Stimulated activated memory B cell treated with anti-CD40 and anti-IgM and Interleukin-4, amounts not matched to agents 10 μg/mL and 1 μg/mL and 100 μg/mL, for 72 hours (primary cell): ENCODE data around the gene UQCRQ.
"Not testable (repeated sequence)": the region's sequence is repeated elsewhere in the genome, so short reads cannot be mapped to it uniquely, and the experiment has no call there.

Source experiments
- ATAC-seq: fragments of 150-1000 bp; cut with Tn5 transposase; 2 replicates; pipeline ENCODE4 v1.10.0; 2021
- H3K27ac Mint-ChIP-seq: one replicate; pipeline ENCODE4 v1.8.0; 2022; ENCODE audit warnings: mild to moderate bottlenecking, mixed read lengths
- H3K27me3 Mint-ChIP-seq: one replicate; pipeline ENCODE4 v1.8.0; 2022; ENCODE audit warnings: mixed read lengths
- H3K36me3 Mint-ChIP-seq: one replicate; pipeline ENCODE4 v1.8.0; 2022; ENCODE audit warnings: mixed read lengths
- H3K4me1 Mint-ChIP-seq: one replicate; pipeline ENCODE4 v1.8.0; 2022; ENCODE audit warnings: mixed read lengths
- H3K4me3 Mint-ChIP-seq: one replicate; pipeline ENCODE4 v1.8.0; 2022; ENCODE audit warnings: mild to moderate bottlenecking, moderate library complexity, mixed read lengths
- H3K9me3 Mint-ChIP-seq: one replicate; pipeline ENCODE4 v1.8.0; 2022; ENCODE audit warnings: mixed read lengths

Gene UQCRQ

DNA sequence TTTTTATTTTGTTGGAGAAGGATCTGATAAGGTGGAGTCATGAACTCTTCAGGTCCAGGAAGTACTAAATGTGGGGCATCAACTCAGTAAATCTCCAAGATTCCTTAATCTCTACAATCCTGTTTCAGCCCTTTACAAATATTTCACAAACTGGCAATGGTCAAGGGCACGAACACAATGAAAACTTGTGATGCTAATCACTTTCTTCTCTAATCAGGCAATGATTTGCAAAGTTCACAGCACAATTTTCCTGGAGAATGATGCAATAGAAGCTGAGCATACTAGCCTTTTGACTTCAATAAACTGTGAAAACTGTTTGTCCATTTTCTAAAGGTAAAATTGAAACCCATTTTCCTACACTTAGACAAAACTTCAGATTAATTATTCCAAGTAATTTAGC is 17.1 kb upstream of the UQCRQ start:
- Mint-ChIP-seq H3K27me3 (no peaks in the 10 kb centered on the region), H3K4me3 (no peak overlapping the region), H3K36me3 (no peaks in the 10 kb centered on the region), H3K27ac (no peak overlapping the region), H3K9me3 (no peaks in the 10 kb centered on the region), H3K4me1 (no peaks in the 10 kb centered on the region)
- ATAC-seq, result no peak

DNA sequence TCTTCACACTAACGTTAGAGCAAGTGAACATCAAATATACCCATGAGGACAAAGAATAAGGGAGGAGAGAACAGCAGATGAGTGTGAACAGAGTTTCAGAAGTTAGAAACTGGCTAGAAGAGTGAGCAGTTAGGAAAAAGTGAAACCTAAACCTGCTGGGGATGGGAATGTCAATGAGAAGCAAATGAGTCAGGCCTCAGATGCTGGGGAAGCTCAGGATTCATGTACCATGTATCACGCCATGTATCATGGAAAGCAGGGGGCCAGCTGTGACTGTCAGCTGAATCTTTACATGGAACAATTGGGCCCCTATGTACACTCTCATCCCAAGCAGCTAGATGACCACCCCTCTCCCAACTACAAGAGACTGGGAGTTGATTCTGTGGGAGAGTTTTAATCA is 16.4 kb upstream of the UQCRQ start:
- Mint-ChIP-seq H3K27me3 (peaks cover 5% of the 10 kb centered on the region), H3K36me3 (no peaks in the 10 kb centered on the region), H3K4me1 (no peaks in the 10 kb centered on the region), H3K27ac (no peak overlapping the region), H3K9me3 (no peaks in the 10 kb centered on the region), H3K4me3 (no peak overlapping the region)
- no peak for ATAC-seq

DNA sequence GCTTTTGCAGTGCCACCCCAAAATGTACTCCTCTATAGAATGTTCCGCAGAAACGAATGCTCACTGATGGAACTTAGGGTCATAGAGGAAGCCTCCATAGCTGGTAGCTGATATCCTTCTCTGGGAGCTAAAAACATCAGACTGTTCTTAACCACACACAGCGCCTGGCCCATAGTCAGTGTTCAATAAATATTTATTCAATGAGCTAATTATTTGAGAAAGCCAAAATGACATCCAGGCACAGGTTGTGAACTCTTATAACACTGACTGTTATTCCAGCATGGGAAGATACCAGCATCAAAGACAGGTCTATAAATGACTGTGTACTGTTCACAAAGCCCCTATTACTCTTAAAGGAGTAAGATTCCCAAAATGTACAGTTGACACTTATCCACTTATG is 13.1 kb upstream of the UQCRQ start:
- H3K9me3 Mint-ChIP-seq, result peaks cover 2% of the 10 kb centered on the region
- H3K4me1 Mint-ChIP-seq, result no peaks in the 10 kb centered on the region
- no peak overlapping the region for H3K4me3 Mint-ChIP-seq
- H3K36me3 Mint-ChIP-seq, result no peaks in the 10 kb centered on the region
- H3K27ac Mint-ChIP-seq, result no peak overlapping the region
- no peak for ATAC-seq
- peaks cover 26% of the 10 kb centered on the region for H3K27me3 Mint-ChIP-seq

GRCh38 chr5:132853790-132854189 is 12.7 kb upstream of the UQCRQ start:
- ATAC-seq, result no peak
- H3K27ac Mint-ChIP-seq, result no peak overlapping the region
- H3K9me3 Mint-ChIP-seq, result peaks cover 2% of the 10 kb centered on the region
- H3K4me1 Mint-ChIP-seq, result no peaks in the 10 kb centered on the region
- H3K4me3 Mint-ChIP-seq, result no peak overlapping the region
- H3K36me3 Mint-ChIP-seq, result no peaks in the 10 kb centered on the region
- H3K27me3 Mint-ChIP-seq, result peaks cover 26% of the 10 kb centered on the region

DNA sequence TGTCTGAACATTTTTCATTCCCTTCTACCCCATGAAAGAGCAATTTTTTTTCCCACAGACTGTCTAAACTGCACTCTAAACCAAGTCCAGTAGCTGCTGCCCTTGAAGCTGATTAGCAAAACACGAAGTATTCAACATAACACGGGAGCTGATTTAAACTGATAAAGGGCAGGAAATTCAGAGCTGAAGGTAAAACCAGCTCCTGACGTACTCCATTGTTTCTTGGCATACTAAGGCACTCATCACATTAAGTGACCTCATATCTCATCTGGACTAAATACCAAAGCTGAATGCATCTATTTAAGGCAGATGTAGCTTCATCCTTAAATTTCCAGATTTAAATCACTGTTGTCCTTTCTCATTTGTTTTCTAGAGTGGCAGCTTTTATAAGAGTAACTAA is 12.1 kb upstream of the UQCRQ start:
- H3K27ac Mint-ChIP-seq, result no peak overlapping the region
- H3K9me3 Mint-ChIP-seq, result peaks cover 2% of the 10 kb centered on the region
- H3K27me3 Mint-ChIP-seq, result peaks cover 26% of the 10 kb centered on the region
- H3K36me3 Mint-ChIP-seq, result no peaks in the 10 kb centered on the region
- H3K4me3 Mint-ChIP-seq, result no peak overlapping the region
- no peaks in the 10 kb centered on the region for H3K4me1 Mint-ChIP-seq
- ATAC-seq, result no peak

GRCh38 chr5:132854992-132855391 is 11.4 kb upstream of the UQCRQ start:
- H3K36me3 Mint-ChIP-seq, H3K27ac Mint-ChIP-seq, H3K4me1 Mint-ChIP-seq, H3K9me3 Mint-ChIP-seq, ATAC-seq, H3K4me3 Mint-ChIP-seq: not testable (repeated sequence)
- peaks cover 26% of the 10 kb centered on the region for H3K27me3 Mint-ChIP-seq

- Mint-ChIP-seq H3K36me3 (no peaks in the 10 kb centered on the region), H3K27me3 (peaks cover 26% of the 10 kb centered on the region), H3K27ac (no peak overlapping the region), H3K4me3 (no peak overlapping the region), H3K9me3 (peaks cover 2% of the 10 kb centered on the region), H3K4me1 (no peaks in the 10 kb centered on the region)
- ATAC-seq, result no peak
Measured at GRCh38 chr5:132856011-132856410, 10.4 kb upstream of the UQCRQ start.

DNA sequence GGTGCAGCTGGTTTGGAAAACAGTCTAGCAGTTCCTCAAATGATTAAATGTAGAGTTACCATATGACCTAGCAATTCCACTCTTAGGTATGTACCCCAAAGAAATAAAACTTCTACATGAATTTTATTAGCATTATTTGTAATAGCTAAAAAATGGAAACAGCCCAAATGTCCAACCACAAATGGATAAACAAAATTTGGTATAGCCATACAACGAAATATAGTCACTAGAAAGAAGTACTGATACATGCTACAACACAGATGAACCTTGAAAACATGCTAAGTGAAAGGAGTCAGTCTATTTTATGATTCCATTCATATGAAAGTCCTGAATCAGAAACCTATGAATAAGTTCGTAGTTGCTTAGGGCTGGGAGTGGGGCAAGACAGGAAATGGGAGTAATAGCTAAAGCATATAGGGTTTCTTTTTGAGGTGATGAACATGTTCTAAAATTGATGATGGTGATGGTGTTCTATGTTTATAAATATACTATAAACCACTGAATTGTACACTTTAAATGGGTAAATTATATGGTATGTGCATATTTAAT is 6.5 kb upstream of the UQCRQ start:
- ATAC-seq, result no peak
- Mint-ChIP-seq H3K4me3 (no peak overlapping the region), H3K9me3 (peaks cover 2% of the 10 kb centered on the region), H3K4me1 (no peaks in the 10 kb centered on the region), H3K27ac (no peak overlapping the region), H3K36me3 (no peaks in the 10 kb centered on the region), H3K27me3 (peaks cover 22% of the 10 kb centered on the region)

GRCh38 chr5:132860742-132861141 is 5.7 kb upstream of the UQCRQ start:
- H3K27ac Mint-ChIP-seq, result no peak overlapping the region
- H3K4me3 Mint-ChIP-seq, result no peak overlapping the region
- H3K9me3 Mint-ChIP-seq, result peaks cover 2% of the 10 kb centered on the region
- H3K36me3 Mint-ChIP-seq, result no peaks in the 10 kb centered on the region
- no peak for ATAC-seq
- H3K27me3 Mint-ChIP-seq, result peaks cover 14% of the 10 kb centered on the region
- peaks cover 2% of the 10 kb centered on the region for H3K4me1 Mint-ChIP-seq

- Mint-ChIP-seq H3K27ac (peak overlapping the region; percentile 95), H3K36me3 (peaks cover under 1% of the 10 kb centered on the region), H3K4me3 (peak overlapping the region; percentile 96), H3K4me1 (peaks cover 23% of the 10 kb centered on the region), H3K27me3 (no peaks in the 10 kb centered on the region), H3K9me3 (no peaks in the 10 kb centered on the region)
- ATAC-seq, result peak; percentile 50
Measured at GRCh38 chr5:132865668-132866341, 637 bp upstream of the UQCRQ start.

GRCh38 chr5:132867046-132867451 is 607 bp downstream of the UQCRQ start:
- no peaks in the 10 kb centered on the region for H3K9me3 Mint-ChIP-seq
- no peaks in the 10 kb centered on the region for H3K27me3 Mint-ChIP-seq
- ATAC-seq, result peak; percentile 35
- peak overlapping the region; percentile 95 for H3K27ac Mint-ChIP-seq
- peaks cover 7% of the 10 kb centered on the region for H3K36me3 Mint-ChIP-seq
- peak overlapping the region; percentile 96 for H3K4me3 Mint-ChIP-seq
- peaks cover 23% of the 10 kb centered on the region for H3K4me1 Mint-ChIP-seq

DNA sequence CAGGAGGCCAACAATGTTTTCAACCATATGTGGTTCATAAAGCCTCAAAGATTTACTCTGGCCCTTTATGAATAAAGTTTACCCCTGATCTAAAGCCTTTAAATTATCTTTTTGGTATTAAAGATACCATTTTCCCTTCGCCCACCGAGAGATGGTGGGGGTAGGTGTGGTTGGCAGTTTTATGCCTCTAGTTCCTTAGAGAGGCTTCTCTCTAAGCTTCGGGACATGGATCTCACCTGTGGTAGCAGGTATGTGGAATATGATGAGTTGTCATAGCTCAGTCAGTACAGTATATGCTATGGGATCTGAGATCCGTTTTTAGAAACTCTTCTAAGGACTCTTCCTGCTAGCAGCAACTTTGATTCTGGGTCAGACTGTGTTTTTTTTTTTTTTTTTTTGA is 2.3 kb downstream of the UQCRQ start:
- H3K4me1 Mint-ChIP-seq, result peaks cover 23% of the 10 kb centered on the region
- peaks cover 16% of the 10 kb centered on the region for H3K36me3 Mint-ChIP-seq
- no peak overlapping the region for H3K4me3 Mint-ChIP-seq
- no peaks in the 10 kb centered on the region for H3K27me3 Mint-ChIP-seq
- ATAC-seq, result no peak
- H3K9me3 Mint-ChIP-seq, result no peaks in the 10 kb centered on the region
- H3K27ac Mint-ChIP-seq, result peak overlapping the region; percentile 95

- Mint-ChIP-seq H3K4me1 (peaks cover 21% of the 10 kb centered on the region), H3K4me3 (no peak overlapping the region), H3K9me3 (no peaks in the 10 kb centered on the region), H3K36me3 (peaks cover 16% of the 10 kb centered on the region), H3K27ac (no peak overlapping the region), H3K27me3 (no peaks in the 10 kb centered on the region)
- ATAC-seq, result no peak
Measured at GRCh38 chr5:132870801-132871200, 4.4 kb downstream of the UQCRQ start.

- Mint-ChIP-seq H3K4me3 (no peak overlapping the region), H3K27me3 (no peaks in the 10 kb centered on the region), H3K27ac (no peak overlapping the region), H3K9me3 (no peaks in the 10 kb centered on the region), H3K36me3 (peaks cover 16% of the 10 kb centered on the region), H3K4me1 (peaks cover 13% of the 10 kb centered on the region)
- no peak for ATAC-seq
Measured at GRCh38 chr5:132871459-132872284, 5.2 kb downstream of the UQCRQ start.

DNA sequence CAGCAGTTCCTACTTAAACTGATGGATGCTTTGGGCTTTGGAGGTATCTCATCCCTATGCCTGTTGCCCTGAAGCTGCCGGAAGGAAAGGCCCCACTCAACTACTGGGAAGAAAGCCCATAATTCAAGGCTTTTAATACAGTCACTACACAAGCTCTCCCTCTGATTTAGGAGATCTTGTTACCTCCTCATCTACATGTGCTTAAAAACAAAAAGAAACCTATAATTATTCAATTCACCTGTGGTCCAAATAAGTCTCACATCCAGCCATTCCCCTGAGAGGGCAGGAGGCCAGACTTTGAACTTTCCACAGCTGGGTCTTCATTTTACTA is 6.3 kb downstream of the UQCRQ start:
- H3K9me3 Mint-ChIP-seq, result no peaks in the 10 kb centered on the region
- ATAC-seq, result no peak
- H3K27me3 Mint-ChIP-seq, result no peaks in the 10 kb centered on the region
- peak overlapping the region; percentile 22 for H3K27ac Mint-ChIP-seq
- H3K4me3 Mint-ChIP-seq, result no peak overlapping the region
- peaks cover 16% of the 10 kb centered on the region for H3K36me3 Mint-ChIP-seq
- H3K4me1 Mint-ChIP-seq, result peaks cover 5% of the 10 kb centered on the region
